GM13976 (cell line): ENCODE results near the gene COMT.
A peak's percentile ranks its signal among the peaks of the same experiment; 100 is the strongest.

Experiments
- DNase-seq: peaks from one replicate; pipeline ENCODE4 v3.0.0; 2012; ENCODE audit warnings: low spot score
- in situ Hi-C: fragments of 300-500 bp; cut with MboI; formaldehyde crosslinking; loops from one replicate; pipeline ENCODE4 v1.12.0; 2022; ENCODE audit warnings: low sequenced_read_pairs, mixed read lengths, inconsistent platforms; ENCODE audit not compliant: unreplicated experiment
- TF ChIP-seq, protein P1 (sequence below): IDR thresholded peaks from 2 replicates; pipeline ENCODE4 v1.5.1; 2012; ENCODE audit warnings: borderline replicate concordance, mild to moderate bottlenecking; ENCODE audit not compliant: insufficient read depth; ENCODE audit errors: extremely low read depth, missing control alignments, control extremely low read depth

COMT gene

DNA sequence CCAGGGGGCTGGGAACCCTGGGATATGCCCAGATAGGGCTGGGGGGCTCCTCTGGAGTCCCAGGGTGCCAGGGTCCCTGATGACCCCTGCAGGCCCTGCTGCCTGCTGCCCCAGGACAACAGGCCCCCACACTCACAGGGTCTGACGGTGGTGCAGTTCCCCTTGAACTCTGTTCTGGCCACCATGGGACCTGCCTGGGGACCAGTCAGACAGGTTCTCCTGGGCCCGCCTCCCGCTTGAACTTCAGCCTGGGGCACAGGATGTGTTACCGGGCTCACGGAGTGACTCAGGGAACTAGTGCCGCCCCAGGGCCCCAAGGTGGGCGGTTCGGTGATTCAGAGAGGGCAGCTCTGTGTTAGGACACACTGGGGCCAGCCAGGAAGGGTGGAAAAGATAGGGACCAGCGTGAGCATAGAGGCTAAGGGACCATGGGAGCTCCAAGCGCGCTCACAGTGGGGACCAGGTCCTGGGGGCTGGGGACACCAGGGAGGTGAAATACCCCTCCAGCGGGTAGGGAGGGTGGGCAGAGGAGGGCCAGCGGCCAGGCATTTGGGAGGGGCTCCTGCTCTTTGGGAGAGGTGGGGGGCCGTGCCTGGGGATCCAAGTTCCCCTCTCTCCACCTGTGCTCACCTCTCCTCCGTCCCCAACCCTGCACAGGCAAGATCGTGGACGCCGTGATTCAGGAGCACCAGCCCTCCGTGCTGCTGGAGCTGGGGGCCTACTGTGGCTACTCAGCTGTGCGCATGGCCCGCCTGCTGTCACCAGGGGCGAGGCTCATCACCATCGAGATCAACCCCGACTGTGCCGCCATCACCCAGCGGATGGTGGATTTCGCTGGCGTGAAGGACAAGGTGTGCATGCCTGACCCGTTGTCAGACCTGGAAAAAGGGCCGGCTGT is 21.6 kb downstream of the COMT start:
- no peak for DNase-seq
- in situ Hi-C loops, result no loop called here
- TF ChIP-seq, protein P1, sequence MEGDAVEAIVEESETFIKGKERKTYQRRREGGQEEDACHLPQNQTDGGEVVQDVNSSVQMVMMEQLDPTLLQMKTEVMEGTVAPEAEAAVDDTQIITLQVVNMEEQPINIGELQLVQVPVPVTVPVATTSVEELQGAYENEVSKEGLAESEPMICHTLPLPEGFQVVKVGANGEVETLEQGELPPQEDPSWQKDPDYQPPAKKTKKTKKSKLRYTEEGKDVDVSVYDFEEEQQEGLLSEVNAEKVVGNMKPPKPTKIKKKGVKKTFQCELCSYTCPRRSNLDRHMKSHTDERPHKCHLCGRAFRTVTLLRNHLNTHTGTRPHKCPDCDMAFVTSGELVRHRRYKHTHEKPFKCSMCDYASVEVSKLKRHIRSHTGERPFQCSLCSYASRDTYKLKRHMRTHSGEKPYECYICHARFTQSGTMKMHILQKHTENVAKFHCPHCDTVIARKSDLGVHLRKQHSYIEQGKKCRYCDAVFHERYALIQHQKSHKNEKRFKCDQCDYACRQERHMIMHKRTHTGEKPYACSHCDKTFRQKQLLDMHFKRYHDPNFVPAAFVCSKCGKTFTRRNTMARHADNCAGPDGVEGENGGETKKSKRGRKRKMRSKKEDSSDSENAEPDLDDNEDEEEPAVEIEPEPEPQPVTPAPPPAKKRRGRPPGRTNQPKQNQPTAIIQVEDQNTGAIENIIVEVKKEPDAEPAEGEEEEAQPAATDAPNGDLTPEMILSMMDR, result no peak

DNA sequence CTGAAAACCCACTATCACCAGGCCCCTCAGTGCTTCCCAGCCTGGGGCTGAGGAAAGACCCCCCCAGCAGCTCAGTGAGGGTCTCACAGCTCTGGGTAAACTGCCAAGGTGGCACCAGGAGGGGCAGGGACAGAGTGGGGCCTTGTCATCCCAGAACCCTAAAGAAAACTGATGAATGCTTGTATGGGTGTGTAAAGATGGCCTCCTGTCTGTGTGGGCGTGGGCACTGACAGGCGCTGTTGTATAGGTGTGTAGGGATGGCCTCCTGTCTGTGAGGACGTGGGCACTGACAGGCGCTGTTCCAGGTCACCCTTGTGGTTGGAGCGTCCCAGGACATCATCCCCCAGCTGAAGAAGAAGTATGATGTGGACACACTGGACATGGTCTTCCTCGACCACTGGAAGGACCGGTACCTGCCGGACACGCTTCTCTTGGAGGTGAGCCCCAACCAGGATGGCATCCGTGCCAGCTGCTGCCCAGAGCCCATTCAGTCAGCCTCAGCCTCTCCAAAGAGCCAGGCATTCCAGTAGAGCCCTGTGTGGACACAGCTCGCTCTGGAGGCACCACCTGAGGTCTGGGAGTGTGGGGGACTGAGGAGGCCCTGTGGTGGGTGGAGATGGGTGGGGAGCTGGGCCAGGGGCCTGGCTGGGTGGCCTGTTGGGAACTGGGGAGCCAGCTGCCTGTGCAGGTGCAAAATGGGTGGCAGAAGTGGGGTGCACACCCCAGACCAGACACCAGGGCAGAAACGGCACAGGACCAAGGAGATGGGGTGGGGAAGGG is 22.5 kb downstream of the COMT start:
- DNase-seq, result no peak
- in situ Hi-C loops, result no loop called here
- TF ChIP-seq, protein P1, result no peak

DNA sequence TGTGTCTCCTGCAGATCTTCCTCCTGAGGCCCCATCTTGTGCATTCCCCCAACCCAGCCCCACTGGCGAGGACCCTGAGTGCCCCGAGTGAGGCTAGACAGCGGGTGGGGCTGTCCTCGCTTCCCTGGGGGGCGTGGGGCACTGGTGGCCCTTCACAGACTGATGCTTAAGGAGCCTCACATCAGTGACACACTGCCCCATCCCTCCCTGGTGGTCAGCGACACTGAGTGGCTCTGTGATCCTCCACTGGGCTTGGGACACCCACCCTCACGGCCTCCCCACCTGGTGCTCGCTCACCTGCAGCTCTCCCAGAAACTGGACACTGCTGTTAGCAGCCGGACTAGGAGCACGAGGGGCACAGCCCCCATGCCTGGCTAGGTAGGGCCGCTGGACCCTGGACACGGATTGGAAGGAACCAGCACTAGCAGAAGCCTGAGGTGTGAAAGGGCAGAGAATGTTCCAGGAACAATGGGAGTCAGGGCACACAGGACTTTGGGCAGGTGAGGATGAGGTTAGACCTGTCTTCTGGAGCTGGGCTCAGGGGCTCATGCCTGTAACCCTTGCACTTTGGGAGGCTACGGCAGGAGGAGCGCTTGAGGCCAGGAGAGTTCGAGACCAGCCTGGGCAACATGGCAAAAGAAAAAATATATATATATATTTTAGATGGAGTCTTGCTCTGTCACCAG is 23.3 kb downstream of the COMT start:
- in situ Hi-C loops, result no loop called here

DNA sequence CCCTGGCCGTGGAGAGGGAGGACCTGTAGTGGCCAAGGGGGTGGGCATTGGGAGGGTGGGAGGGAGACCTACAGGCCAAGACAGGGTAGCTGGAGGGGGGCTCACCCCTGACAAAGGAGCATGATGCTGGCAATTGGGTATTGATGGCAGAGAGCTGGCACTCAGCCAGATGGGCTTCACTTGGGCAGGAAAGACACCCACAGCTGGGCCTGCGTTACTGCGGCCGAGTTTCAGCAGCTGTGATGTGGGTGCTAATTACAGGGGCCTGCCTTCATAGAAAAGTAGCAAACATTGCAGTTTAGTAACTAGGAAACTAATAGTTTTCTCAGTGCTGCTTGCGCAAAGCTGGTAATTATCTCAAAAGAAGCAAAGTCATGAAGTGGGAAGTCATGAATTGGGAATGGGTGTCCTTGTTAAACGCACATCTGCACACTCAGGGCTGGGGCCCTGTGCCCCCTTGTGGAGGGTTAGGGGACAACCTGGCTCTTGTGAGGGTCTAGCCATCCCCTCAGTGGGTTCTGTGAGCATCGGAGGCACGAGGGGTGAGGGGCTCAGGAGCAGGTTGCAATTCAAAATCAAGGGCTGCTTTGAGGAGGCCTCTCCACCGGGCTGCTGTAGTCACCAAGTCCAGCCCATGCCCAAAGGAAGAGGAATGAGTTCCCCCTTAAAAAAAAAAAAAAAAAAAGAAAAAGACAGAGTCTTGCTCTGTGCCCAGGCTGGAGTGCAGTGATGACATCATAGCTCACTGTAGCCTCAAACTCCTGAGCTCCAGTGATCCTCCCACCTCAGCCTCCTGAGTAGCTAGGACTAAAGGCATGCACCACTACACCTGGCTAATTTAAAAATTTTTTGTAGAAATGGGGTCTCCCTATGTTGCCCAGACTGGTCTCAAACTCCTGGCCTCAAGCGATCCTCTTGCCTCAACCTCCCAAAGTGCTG is 24.5 kb downstream of the COMT start:
- in situ Hi-C loops, result no loop called here
- TF ChIP-seq, protein P1, result peak; percentile 4
- DNase-seq, result no peak

More for the DNA sequence above, 23.3 kb downstream of the COMT start:
- no peak for DNase-seq
- TF ChIP-seq, protein P1, result no peak

DNA sequence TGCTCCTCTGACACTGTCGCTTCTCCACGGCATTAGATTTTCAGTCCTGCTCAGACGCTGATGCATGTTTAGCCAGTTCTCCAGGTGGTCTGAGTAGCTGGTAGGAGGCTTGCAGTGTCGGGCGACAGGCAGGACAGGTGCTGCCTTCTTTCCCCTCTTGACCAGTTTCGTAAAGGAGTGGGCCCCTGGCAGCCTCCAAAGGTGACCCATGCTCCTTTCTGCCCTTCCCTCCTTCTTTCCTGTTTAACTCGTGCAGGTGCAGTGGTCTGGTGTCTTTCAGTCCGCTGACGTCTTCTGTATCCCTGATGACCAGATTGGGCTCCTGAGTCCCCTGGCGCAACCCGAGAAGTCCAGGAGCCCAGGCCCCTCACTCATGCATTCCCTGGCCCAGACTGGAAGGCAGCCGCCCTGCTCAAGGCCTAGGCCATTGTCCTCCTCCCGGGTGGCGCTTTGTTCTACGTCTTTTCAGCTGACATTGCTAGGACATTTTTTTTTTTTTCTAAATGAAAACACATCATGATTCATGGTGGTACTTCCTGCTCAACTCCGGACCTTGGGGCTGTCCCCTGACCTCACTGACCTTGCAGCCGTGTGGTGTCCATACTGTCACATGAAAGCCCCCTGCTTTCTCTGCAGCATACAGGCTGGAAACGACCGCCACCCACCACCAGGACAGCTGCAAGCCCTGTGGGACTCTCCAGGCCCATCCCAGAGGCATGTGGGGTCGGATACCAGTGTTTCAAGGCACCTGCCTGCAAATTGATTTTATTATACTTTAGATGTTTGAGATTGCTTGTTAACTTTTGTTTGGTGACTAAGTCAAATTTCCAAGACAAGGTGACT is 25.6 kb downstream of the COMT start:
- TF ChIP-seq, protein P1, result no peak
- in situ Hi-C loops, result no loop called here
- DNase-seq, result no peak
